Activated CD8-positive, alpha-beta memory T cell treated with anti-CD3 and anti-CD28 coated beads for 36 hours (primary cell): Measurements from ENCODE around the gene HAO2. TPM values are rescaled to one million over a fixed set of nuclear protein-coding genes. Genes with fewer than 3 reads are reported as not detected.
"Not testable (repeated sequence)": the region's sequence is repeated elsewhere in the genome, so short reads cannot be mapped to it uniquely, and the experiment has no call there.

Experiments used
- CTCF ChIA-PET: fragments of 350-600 bp; sonication (Branson Sonifier 250); formaldehyde crosslinking; loops from one replicate; lab custom pipeline; 2021; ENCODE audit warnings: antibody characterized with exemption; lab: Charles Lee
- POLR2A ChIA-PET: fragments of 350-600 bp; sonication (Branson Sonifier 250); formaldehyde crosslinking; loops from one replicate; lab custom pipeline; 2021; ENCODE audit warnings: antibody characterized with exemption; lab: Charles Lee
- total RNA-seq, 2 experiments: library from RNA; stranded (reverse); gene quantifications; one replicate each; pipeline ENCODE4 v1.2.3, GENCODE V29; 2021

Gene HAO2
- total RNA-seq, 2 experiments from 2014 or later: not detected

GRCh38 chr1:119374208-119374874 lies 5.8 kb downstream of the HAO2 start:
- ChIA-PET POLR2A (no interaction called here), CTCF (no interaction called here)

DNA sequence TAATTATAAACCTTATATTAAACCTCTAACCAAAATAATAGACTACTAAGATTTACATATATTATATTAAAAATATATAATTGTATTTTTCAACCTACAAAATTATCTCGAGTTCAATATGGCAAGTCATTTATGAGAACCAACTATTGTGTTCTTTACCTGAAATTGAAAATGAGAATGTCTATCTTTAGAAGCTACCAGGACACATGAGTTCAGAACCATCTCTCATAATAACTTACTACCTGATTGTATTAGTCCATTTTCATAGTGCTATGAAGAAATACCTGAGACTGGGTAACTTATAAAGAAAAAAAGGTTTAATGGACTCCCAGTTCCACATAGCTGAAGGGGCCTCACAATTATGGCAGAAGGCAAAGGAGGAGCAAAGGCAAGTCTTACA lies 6.8 kb downstream of the HAO2 start:
- ChIA-PET POLR2A (no interaction called here), CTCF (no interaction called here)

DNA sequence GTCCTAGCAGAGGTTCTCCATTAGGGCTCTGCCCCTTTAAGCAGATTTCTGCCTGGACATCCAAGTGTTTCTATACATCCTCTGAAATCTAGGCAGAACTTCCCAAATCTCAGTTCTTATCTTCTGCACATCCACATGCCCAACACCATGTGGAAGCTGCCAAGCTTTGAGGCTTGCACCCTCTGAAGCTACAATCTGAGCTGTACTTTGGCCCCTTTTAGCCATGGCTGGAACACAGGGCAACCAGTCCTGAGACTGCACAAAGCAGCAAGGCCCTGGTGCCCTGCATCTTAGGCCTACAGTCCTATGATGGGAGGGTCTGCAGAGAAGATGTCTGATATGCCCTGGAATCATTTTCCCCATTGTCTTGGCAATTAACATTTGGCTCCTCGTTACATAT lies 8.0 kb downstream of the HAO2 start:
- POLR2A ChIA-PET: no interaction called here
- CTCF ChIA-PET: no interaction called here

DNA sequence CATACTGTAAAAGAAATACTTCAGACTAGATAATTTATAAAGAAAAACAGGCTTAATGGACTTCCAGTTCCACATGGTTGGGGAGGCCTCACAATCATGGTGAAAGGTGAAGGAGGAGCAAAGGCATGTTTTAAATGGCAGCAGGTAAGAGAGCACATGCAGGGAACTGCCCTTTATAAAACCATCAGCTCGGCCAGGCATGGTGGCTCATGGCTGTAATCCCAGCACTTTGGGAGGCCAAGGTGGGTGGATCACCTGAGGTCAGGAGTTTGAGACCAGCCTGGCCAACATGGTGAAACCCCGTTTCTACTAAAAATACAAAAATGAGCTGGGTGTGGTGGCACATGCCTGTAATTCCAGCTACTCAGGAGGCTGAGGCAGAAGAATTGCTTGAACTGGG lies 9.0 kb downstream of the HAO2 start:
- CTCF ChIA-PET, POLR2A ChIA-PET: not testable (repeated sequence)

DNA sequence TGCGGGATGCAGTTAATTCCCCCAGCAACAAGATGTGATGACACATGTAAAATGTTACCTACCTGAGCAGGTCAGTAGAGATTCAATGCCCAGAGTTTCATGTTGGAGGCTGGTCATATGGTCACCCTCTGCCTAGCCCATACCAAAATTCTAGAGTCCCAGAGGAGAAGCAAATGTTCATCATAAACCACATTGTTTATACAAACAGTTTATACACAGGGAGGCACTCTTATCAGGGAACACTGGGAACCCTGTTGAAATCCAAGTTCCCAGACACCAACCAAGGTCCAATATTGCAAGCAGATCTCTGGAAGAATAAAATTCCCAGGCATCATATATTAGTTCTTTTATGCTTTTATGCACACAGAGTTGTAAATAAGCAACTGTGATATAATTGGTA lies 10.5 kb downstream of the HAO2 start:
- POLR2A ChIA-PET: no interaction called here
- CTCF ChIA-PET: no interaction called here

GRCh38 chr1:119380304-119380703 lies 11.7 kb downstream of the HAO2 start:
- ChIA-PET CTCF (no interaction called here), POLR2A (no interaction called here)

DNA sequence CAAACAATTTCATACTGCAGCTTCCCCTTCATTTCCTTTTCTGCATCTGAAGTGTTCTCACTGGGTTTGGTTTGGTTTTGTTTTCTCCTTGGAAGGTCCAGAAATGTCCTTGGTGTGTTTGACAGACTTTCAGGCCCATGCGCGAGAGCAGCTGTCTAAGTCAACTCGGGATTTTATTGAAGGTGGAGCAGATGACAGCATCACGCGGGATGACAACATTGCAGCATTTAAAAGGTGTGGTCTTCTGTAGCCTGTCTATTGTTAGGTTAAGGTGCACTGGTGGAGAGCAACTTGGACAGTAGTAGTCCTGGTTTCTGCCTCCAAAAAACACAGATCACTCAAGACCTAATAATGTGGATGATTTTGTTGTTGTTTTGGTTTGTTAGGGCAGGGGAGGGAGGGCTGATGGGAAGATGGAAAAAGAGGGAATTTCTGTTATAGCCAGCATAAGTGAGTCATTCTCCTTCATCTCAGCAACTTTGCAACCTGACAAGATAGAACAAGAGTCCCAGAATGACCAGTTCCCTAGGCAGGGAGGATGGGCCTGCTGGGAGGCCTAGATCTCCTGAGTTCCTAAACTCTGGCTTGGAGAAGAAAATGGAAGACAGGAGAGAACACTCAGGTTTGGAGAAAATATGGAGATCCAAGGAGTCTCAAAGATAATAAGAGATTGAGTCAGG lies 12.5 kb downstream of the HAO2 start:
- POLR2A ChIA-PET: no interaction called here
- CTCF ChIA-PET: no interaction called here

- ChIA-PET CTCF (no interaction called here), POLR2A (no interaction called here)
These were observed 16.0 kb downstream of the HAO2 start for GRCh38 chr1:119384591-119384990.

GRCh38 chr1:119385650-119386049 lies 17.1 kb downstream of the HAO2 start:
- POLR2A ChIA-PET: no interaction called here
- CTCF ChIA-PET: no interaction called here

DNA sequence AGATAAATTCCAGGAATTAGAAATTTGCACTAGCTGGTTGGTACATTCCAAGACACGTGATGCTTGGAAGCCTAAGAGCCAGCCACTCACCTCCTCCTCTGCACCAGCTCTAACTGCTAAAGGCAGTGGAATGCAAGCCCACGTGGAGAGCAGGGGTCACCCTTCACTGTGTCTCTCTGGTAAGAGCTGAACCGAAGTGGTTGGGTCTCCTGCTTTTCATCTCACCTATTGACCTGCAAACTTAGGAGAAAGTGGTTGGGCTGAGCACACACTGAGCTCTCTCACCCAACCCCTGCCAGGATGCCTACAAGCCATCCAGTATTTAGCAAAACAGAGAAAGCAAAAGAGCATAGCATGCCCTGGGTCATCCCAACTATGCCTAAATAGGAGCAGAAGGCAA lies 19.3 kb downstream of the HAO2 start:
- POLR2A ChIA-PET: no interaction called here

DNA sequence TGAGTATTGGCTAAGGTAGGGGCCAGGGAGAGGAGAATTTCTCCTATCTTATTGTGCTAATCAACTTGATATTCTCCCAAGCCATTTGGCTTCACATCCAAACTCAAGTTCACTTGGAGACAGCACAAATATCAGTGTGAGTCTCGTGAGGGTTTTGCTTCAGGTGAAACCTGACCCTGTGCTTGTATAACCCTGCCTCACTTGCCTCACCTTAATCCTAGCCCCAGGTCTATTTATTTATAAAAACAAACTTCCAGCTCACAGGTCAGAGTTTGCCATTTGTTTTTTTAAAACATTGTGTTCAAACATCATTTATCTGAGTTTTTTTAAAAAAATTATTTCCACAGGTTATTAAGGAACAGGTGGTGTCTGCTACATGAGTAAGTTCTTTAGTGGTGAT lies 19.9 kb downstream of the HAO2 start:
- ChIA-PET CTCF (no interaction called here), POLR2A (no interaction called here)

More for the DNA sequence above, 19.3 kb downstream of the HAO2 start:
- CTCF ChIA-PET: no interaction called here

- POLR2A ChIA-PET: no interaction called here
- CTCF ChIA-PET: no interaction called here
These were observed 21.9 kb downstream of the HAO2 start for GRCh38 chr1:119390526-119390925.

DNA sequence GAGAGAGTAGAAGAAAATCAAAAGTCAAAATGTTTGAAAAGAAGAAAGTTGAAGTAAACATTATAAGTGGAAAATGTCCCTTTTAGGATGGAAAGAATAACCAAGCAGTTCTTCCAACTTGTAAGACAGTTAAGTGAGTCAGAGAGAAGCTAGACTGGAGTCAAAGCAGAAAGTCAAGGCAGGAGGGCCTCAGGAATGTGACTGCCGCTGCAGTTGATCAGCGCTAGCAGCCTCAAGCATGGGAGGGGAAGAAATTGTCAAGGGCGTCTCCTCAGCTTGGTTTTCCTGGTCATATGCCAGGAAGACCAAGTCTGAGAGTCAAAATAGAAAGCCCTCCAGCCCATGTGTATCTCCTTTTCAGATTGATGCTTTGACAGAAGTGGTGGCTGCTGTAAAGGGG lies 23.2 kb downstream of the HAO2 start:
- CTCF ChIA-PET: no interaction called here

GRCh38 chr1:119394085-119394484 lies 25.5 kb downstream of the HAO2 start:
- ChIA-PET CTCF (no interaction called here), POLR2A (no interaction called here)

More for the DNA sequence above, 23.2 kb downstream of the HAO2 start:
- POLR2A ChIA-PET: no interaction called here

GRCh38 chr1:119396982-119397381 lies 28.4 kb downstream of the HAO2 start:
- ChIA-PET CTCF (no interaction called here), POLR2A (no interaction called here)

DNA sequence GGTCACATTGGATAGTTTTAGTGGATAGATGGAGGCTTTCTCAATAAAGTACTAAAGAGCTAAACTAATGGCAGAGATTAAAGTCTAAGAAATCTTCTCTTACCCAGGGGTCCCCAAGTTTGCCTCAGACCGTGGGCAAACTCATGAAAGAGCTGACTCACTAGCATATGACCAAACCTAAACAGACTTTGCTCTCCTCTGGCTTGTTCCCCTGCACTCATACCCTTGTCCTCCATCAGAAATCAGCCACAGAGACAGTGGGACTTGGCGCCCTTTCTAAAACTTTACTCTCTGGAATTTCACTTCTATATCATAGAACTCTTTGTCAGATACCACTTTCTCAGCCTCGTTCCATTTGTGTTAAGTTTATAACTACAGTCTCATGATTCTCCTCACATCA lies 29.4 kb downstream of the HAO2 start:
- POLR2A ChIA-PET: no interaction called here
- CTCF ChIA-PET: no interaction called here

DNA sequence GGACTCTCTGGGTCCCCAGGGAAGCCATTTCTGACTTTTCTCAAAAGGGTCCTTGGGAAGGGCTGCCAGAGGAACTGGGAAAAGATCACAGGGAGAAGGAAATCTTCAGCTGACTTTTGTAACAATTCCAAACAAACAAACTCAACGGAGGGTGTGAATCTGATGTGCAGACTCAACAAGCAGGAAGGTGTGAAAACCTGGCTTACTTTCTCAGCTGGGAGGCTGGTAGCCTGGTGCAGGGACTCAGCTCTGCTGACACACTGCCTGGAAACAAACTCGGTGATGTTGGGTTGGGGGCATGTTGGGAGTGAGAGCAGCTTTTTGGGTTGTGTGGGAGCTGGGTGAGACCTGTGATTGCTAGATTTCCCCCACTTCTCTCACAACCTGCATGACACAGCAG lies 36.2 kb downstream of the HAO2 start:
- POLR2A ChIA-PET: no interaction called here
- CTCF ChIA-PET: no interaction called here

GRCh38 chr1:119409731-119410130 lies 41.1 kb downstream of the HAO2 start:
- ChIA-PET CTCF (no interaction called here), POLR2A (no interaction called here)

DNA sequence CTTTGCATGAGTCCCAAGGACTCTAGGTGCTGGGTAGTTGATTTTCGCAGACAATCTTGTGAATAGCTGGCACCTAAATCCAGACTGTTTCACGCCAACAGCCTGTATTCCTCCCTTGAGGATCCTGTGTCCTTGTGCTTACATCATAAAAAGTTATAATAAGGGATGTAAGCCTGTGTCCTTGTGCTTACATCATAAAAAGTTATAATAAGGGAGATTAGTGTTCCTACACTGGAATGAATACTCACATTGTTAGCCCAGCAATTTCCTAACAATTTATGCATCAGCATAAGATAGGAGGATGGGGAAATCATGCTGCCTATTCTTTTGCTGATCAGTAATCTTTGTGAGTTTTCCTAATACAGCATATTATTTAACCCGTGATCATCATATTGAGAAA lies 42.4 kb downstream of the HAO2 start:
- CTCF ChIA-PET: no interaction called here
- POLR2A ChIA-PET: no interaction called here

- ChIA-PET CTCF (no interaction called here), POLR2A (no interaction called here)
These were observed 46.4 kb downstream of the HAO2 start, which contains the start of gene HSD3B2 for GRCh38 chr1:119414950-119415349. Gene HSD3B2, plus strand, starts transcription at chr1:119415150. Its CDS starts 270 bp downstream, at chr1:119415420.

- ChIA-PET CTCF (no interaction called here), POLR2A (no interaction called here)
These were observed 47.5 kb downstream of the HAO2 start for GRCh38 chr1:119416006-119416640.
